Activated CD8-positive, alpha-beta memory T cell treated with anti-CD3 and anti-CD28 coated beads, Interleukin-2, amount 50 U/mL, for 4 hours (primary cell): ENCODE data around the gene NR3C2.

Source experiments
- DNase-seq: peaks from one replicate; pipeline ENCODE4 v3.0.0-alpha.2; 2020

NR3C2 gene

DNA sequence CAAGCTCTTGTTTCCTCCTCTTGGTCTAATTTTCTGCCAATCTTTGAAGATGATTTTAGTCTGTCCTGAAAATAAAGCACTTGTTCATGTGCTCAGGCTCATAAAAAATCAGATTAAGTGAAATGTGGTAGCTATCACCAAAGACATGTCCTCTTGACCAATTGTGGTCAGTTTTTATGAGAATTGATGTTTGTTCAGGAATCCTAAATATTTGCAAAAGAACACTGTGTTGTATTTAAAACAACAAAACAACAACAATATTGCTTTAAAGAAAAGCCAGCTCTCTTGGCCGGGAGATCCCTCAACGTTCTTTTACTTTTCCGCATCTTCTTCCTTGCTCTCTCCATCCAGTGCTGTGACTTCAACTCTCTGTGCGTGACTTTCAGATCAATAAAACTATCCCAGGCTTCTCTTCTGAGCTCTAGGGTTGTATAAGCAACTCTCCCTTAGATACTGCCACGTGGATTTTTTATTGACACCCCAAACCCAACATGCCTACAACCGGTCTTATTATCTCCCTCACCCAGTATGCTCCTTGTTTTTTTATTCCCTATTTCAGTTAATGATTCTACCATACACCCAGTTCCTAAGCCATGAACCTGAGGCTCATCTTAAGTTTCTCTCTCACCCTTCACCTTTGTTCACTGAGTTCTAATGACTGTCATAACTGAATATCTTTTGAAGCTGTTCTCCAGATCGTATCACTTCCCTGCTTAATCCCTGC, 400.4 kb downstream of the NR3C2 start:
- no peak for DNase-seq

DNA sequence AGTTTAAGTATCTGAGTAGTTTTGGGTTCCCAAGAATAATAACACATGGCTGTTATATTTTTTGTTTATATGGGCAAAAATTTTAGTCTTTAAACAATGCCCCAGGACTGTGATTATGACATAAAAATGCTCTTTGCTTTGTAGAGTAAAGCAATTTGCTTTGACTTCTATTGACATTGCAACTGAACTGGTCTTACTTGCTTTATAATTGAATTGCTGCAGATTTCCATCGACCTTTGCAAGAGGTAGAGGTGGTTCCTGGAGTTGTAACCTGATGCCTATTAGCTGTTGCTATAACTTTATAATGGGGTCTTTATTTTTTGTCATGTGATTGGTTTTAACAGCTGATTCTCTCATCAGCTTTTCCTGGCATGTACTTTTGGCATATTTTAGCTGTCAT, 407.4 kb downstream of the NR3C2 start:
- no peak for DNase-seq

DNA sequence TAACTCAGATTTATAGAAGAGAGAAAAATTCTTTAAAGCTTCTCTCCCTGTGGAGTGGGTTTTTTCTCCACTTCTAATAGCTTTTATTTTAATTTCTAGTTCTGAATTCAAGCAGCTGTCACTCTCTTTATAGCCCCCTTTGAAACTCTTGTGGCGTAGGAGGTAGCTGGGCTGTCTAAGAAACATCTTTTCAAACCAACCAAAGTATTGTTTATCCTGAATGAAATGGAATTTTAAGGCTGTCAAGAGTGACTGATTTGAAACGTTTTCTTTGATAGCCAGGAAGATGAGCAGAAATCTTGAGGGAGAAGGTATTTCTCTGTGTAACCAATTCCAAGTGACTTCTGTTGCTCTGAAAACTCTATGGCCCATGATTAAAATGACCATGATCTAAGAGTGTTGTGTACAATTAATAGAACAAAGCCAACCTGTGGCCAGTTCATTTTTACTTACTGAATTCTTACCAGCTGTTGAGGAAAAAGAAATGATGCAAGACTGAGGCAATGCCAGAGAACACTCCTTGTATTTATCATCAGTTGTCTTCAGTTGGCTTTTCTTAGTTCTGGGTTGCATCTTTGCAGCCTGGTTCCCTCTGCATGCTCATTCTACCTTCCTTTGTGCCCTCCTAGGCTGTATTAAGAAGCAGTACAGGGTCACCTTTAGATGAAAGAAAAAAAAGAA, 411.9 kb downstream of the NR3C2 start:
- no peak for DNase-seq

DNA sequence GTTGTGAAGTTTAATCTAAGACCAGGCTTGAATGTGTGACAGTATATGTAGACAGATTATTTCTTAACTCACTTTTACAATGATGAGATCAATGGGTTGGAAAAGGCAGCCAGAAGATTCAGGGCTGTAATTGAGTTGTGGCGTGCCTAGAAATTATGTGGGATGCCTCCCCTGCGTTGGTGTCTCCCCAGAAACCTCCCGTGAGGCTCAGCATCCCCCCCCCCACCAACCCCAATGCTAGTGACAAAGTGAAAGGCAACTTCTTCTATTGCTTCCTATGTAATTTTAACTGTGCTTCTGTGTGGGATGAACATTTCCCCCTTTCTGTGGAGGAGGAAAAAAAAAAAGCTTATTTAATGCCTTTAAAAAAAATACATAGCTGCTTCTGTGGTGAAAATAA, 412.4 kb downstream of the NR3C2 start:
- no peak for DNase-seq
